Hepatocyte (in vitro differentiated cells): ENCODE data around the gene CCDC85C. TPM values are rescaled to one million over a fixed set of nuclear protein-coding genes. Genes with fewer than 3 reads are reported as not detected.

Experiments used
- DNase-seq: peaks from one replicate; pipeline ENCODE4 v3.0.0-alpha.2; 2016; ENCODE audit warnings: low spot score
- H2AFZ ChIP-seq: fragments of 200-600 bp; sonication (generic); 2 replicates; pipeline ENCODE4 v1.6.0; 2016; ENCODE audit warnings: antibody characterized with exemption, mild to moderate bottlenecking
- H3K27ac ChIP-seq: fragments of 200-600 bp; sonication (generic); 2 replicates; pipeline ENCODE4 v1.5.1; 2016; ENCODE audit warnings: mild to moderate bottlenecking
- H3K27me3 ChIP-seq: fragments of 200-600 bp; sonication (generic); 2 replicates; pipeline ENCODE4 v1.6.1; 2016
- H3K36me3 ChIP-seq: fragments of 200-600 bp; sonication (generic); replicated peaks from 2 replicates; pipeline ENCODE4 v1.5.1; 2016; ENCODE audit warnings: low read depth; ENCODE audit not compliant: insufficient read depth
- H3K4me1 ChIP-seq: fragments of 200-600 bp; sonication (generic); 2 replicates; pipeline ENCODE4 v1.5.1; 2016; ENCODE audit warnings: mild to moderate bottlenecking, moderate library complexity; ENCODE audit not compliant: insufficient read depth
- H3K4me2 ChIP-seq: fragments of 200-600 bp; sonication (generic); 2 replicates; pipeline ENCODE4 v1.6.0; 2016
- H3K4me3 ChIP-seq: fragments of 200-600 bp; sonication (generic); 2 replicates; pipeline ENCODE4 v1.5.1; 2016; ENCODE audit warnings: mild to moderate bottlenecking
- H3K79me2 ChIP-seq: fragments of 200-600 bp; sonication (generic); 2 replicates; pipeline ENCODE4 v1.6.0; 2017; ENCODE audit warnings: mild to moderate bottlenecking
- H3K9me2 ChIP-seq: fragments of 200-600 bp; sonication (generic); replicated peaks from 2 replicates; pipeline ENCODE4 v1.6.0; 2017; ENCODE audit warnings: mild to moderate bottlenecking; ENCODE audit not compliant: insufficient read depth
- H3K9me3 ChIP-seq: fragments of 200-600 bp; sonication (generic); 2 replicates; pipeline ENCODE4 v1.5.1; 2016; ENCODE audit warnings: low read depth, mild to moderate bottlenecking
- H4K20me1 ChIP-seq: fragments of 200-600 bp; sonication (generic); 2 replicates; pipeline ENCODE4 v1.6.0; 2016; ENCODE audit warnings: mild to moderate bottlenecking; ENCODE audit not compliant: insufficient read depth, poor library complexity, severe bottlenecking
- CTCF ChIP-seq: fragments of 200-600 bp; sonication (generic); IDR thresholded peaks from 2 replicates; pipeline ENCODE4 v1.5.1; 2016; ENCODE audit warnings: antibody characterized with exemption, mild to moderate bottlenecking; ENCODE audit not compliant: poor library complexity
- EZH2 ChIP-seq: fragments of 200-600 bp; sonication (generic); IDR thresholded peaks from 2 replicates; pipeline ENCODE4 v1.6.1; 2016; ENCODE audit warnings: antibody characterized with exemption, mild to moderate bottlenecking, borderline replicate concordance
- EZH2phosphoT487 ChIP-seq: fragments of 200-600 bp; sonication (generic); IDR thresholded peaks from one replicate; pipeline ENCODE4 v1.6.1; 2018; ENCODE audit warnings: antibody characterized with exemption, mild to moderate bottlenecking, low read depth, moderate library complexity; ENCODE audit not compliant: unreplicated experiment, severe bottlenecking
- WGBS: methylation state at CpG from one replicate; pipeline ENCODE4 v1.1.6; 2016; ENCODE audit warnings: low lambda C conversion rate; ENCODE audit errors: missing lambda C conversion rate; 5-methylcytosine and 5-hydroxymethylcytosine counted together
- polyA plus RNA-seq: library from polyadenylated mRNA; unstranded; fragments of >200 nt; fragmentation: Nextera tagmentation; extraction: Ambion mirVana; gene quantifications from 2 replicates; pipeline ENCODE4 v1.2.1, GENCODE V29; 2016
- total RNA-seq: library from RNA; depleted of rRNA; stranded (reverse); fragments of >200 nt; gene quantifications from 2 replicates; pipeline ENCODE4 v1.2.3, GENCODE V29; 2014

CCDC85C gene
- total and polyA plus RNA-seq, 2 experiments from 2014 or later = 37.8 to 47.2 TPM

- Histone ChIP-seq H3K79me2 (peaks cover 99% of the 10 kb centered on the region), H3K27me3 (no peaks in the 10 kb centered on the region), H3K4me2 (no peak overlapping the region), H3K4me3 (no peak overlapping the region), H3K36me3 (no peaks in the 10 kb centered on the region), H3K9me2 (no peaks in the 10 kb centered on the region), H3K27ac (no peak overlapping the region), H2AFZ (no peak overlapping the region), H4K20me1 (peaks cover 39% of the 10 kb centered on the region), H3K4me1 (peaks cover 32% of the 10 kb centered on the region), H3K9me3 (no peaks in the 10 kb centered on the region)
- TF ChIP-seq EZH2 (no peak), EZH2phosphoT487 (no peak), CTCF (no peak)
- WGBS = 84% methylated on average over 13 of the region's 13 CpGs
- DNase-seq = no peak
These were observed 17.1 kb downstream of the CCDC85C start for GRCh38 chr14:99586761-99587459.

GRCh38 chr14:99586054-99586760 is 17.8 kb downstream of the CCDC85C start:
- Histone ChIP-seq H3K27me3 (no peaks in the 10 kb centered on the region), H3K9me3 (no peaks in the 10 kb centered on the region), H3K36me3 (no peaks in the 10 kb centered on the region), H3K4me1 (peaks cover 31% of the 10 kb centered on the region), H3K9me2 (no peaks in the 10 kb centered on the region), H3K27ac (no peak overlapping the region), H2AFZ (no peak overlapping the region), H3K4me2 (no peak overlapping the region), H4K20me1 (peaks cover 37% of the 10 kb centered on the region), H3K79me2 (peaks cover 99% of the 10 kb centered on the region), H3K4me3 (no peak overlapping the region)
- 83% methylated on average over 16 of the region's 16 CpGs for WGBS
- no peak for TF ChIP-seq EZH2
- no peak for TF ChIP-seq EZH2phosphoT487
- no peak for TF ChIP-seq CTCF
- no peak for DNase-seq

GRCh38 chr14:99584823-99585222 is 19.2 kb downstream of the CCDC85C start:
- Histone ChIP-seq H3K4me2 (no peak overlapping the region), H3K27me3 (no peaks in the 10 kb centered on the region), H3K36me3 (no peaks in the 10 kb centered on the region), H3K4me3 (no peak overlapping the region), H3K79me2 (peaks cover 94% of the 10 kb centered on the region), H2AFZ (no peak overlapping the region), H3K9me3 (no peaks in the 10 kb centered on the region), H4K20me1 (peaks cover 25% of the 10 kb centered on the region), H3K27ac (no peak overlapping the region), H3K9me2 (no peaks in the 10 kb centered on the region), H3K4me1 (peaks cover 37% of the 10 kb centered on the region)
- WGBS = 86% methylated on average over 3 of the region's 3 CpGs
- no peak for DNase-seq
- TF ChIP-seq EZH2 = no peak
- no peak for TF ChIP-seq EZH2phosphoT487
- no peak for TF ChIP-seq CTCF
